Trophoblast cell (in vitro differentiated cells and primary cell): Measurements from ENCODE around the gene FAM131C.
"Not testable (repeated sequence)": the region's sequence is repeated elsewhere in the genome, so short reads cannot be mapped to it uniquely, and the experiment has no call there.

Source experiments
- DNase-seq, 2 donors: peaks; one replicate each; pipeline ENCODE4 v3.0.0-alpha.2; 2016
- H2AFZ ChIP-seq: 2 replicates; pipeline ENCODE4 v1.6.1; 2013; ENCODE audit warnings: low read length, moderate library complexity, mild to moderate bottlenecking; ENCODE audit not compliant: insufficient read depth, poor library complexity
- H2AK5ac ChIP-seq: 2 replicates; pipeline ENCODE4 v1.6.1; 2013; ENCODE audit warnings: mild to moderate bottlenecking, low read length
- H2BK120ac ChIP-seq: 2 replicates; pipeline ENCODE4 v1.6.1; 2013; ENCODE audit warnings: low read length, mild to moderate bottlenecking, moderate library complexity; ENCODE audit not compliant: insufficient read depth, poor library complexity
- H2BK12ac ChIP-seq: 2 replicates; pipeline ENCODE4 v1.6.1; 2013; ENCODE audit warnings: mild to moderate bottlenecking, low read length, moderate library complexity
- H2BK5ac ChIP-seq: 2 replicates; pipeline ENCODE4 v1.6.1; 2013; ENCODE audit warnings: low read length, low read depth, moderate library complexity, mild to moderate bottlenecking; ENCODE audit not compliant: poor library complexity
- H3K14ac ChIP-seq: 2 replicates; pipeline ENCODE4 v1.6.1; 2013; ENCODE audit warnings: mild to moderate bottlenecking, low read length
- H3K18ac ChIP-seq: 2 replicates; pipeline ENCODE4 v1.6.1; 2013; ENCODE audit warnings: mild to moderate bottlenecking, low read length
- H3K23ac ChIP-seq: 2 replicates; pipeline ENCODE4 v1.6.1; 2013; ENCODE audit warnings: low read length
- H3K27ac ChIP-seq: 2 replicates; pipeline ENCODE4 v1.5.1; 2013; ENCODE audit warnings: low read depth, mild to moderate bottlenecking, inconsistent platforms, low read length, moderate library complexity
- H3K27me3 ChIP-seq: 2 replicates; pipeline ENCODE4 v1.6.1; 2013; ENCODE audit warnings: inconsistent platforms, mild to moderate bottlenecking, low read length, moderate library complexity; ENCODE audit not compliant: insufficient read depth
- H3K36me3 ChIP-seq, 2 experiments: 1 replicate in 1 of 2; 2 replicates in 1 of 2; pipeline ENCODE4 v1.6.1; 2013; ENCODE audit warnings: low read length in 2 of 2, mild to moderate bottlenecking in 2 of 2, moderate library complexity in 1 of 2; ENCODE audit not compliant: insufficient read depth in 2 of 2, control insufficient read depth in 1 of 2
- H3K4ac ChIP-seq: 2 replicates; pipeline ENCODE4 v1.6.1; 2013; ENCODE audit warnings: low read depth, mild to moderate bottlenecking, low read length, moderate library complexity
- H3K4me1 ChIP-seq, 2 experiments: 1 replicate in 1 of 2; 2 replicates in 1 of 2; pipeline ENCODE4 v1.6.1; 2013; ENCODE audit warnings: low read length in 2 of 2, mild to moderate bottlenecking in 2 of 2, moderate library complexity in 1 of 2; ENCODE audit not compliant: insufficient read depth in 2 of 2, control insufficient read depth in 1 of 2
- H3K4me2 ChIP-seq: 2 replicates; pipeline ENCODE4 v1.6.1; 2013; ENCODE audit warnings: inconsistent platforms, mild to moderate bottlenecking, low read length, moderate library complexity
- H3K4me3 ChIP-seq: 2 replicates; pipeline ENCODE4 v1.5.1; 2013; ENCODE audit warnings: mild to moderate bottlenecking, low read depth, low read length, inconsistent platforms
- H3K79me1 ChIP-seq: one replicate; pipeline ENCODE4 v1.6.1; 2013; ENCODE audit warnings: low read length
- H3K79me2 ChIP-seq: 2 replicates; pipeline ENCODE4 v1.6.1; 2013; ENCODE audit warnings: low read length, mild to moderate bottlenecking; ENCODE audit not compliant: control insufficient read depth, insufficient read depth, poor library complexity
- H3K9ac ChIP-seq: 2 replicates; pipeline ENCODE4 v1.6.1; 2013; ENCODE audit warnings: mild to moderate bottlenecking, low read length
- H3K9me3 ChIP-seq: 2 replicates; pipeline ENCODE4 v1.6.1; 2013; ENCODE audit warnings: low read depth, mild to moderate bottlenecking, control low read depth, inconsistent platforms, low read length; ENCODE audit not compliant: insufficient read depth
- H4K12ac ChIP-seq: 2 replicates; pipeline ENCODE4 v1.6.1; 2013; ENCODE audit warnings: low read depth, mild to moderate bottlenecking, low read length, moderate library complexity
- H4K8ac ChIP-seq: 2 replicates; pipeline ENCODE4 v1.6.1; 2013; ENCODE audit warnings: low read depth, mild to moderate bottlenecking, low read length, moderate library complexity
- H4K91ac ChIP-seq: one replicate; pipeline ENCODE4 v1.6.1; 2013; ENCODE audit warnings: low read depth, mild to moderate bottlenecking, low read length, moderate library complexity
- WGBS: extraction: QIAGEN DNeasy Blood & Tissue Kit; methylation state at CpG from one replicate; pipeline ENCODE4 v1.1.7; 2013; ENCODE audit warnings: missing lambda C conversion rate; ENCODE audit not compliant: insufficient read length, insufficient coverage; ENCODE audit errors: extremely low coverage; 5-methylcytosine and 5-hydroxymethylcytosine counted together

FAM131C gene

GRCh38 chr1:16062687-16063075 lies 10.8 kb downstream of the FAM131C start:
- not testable (repeated sequence) for H2AK5ac ChIP-seq, H2BK5ac ChIP-seq, H3K36me3 ChIP-seq, H3K79me2 ChIP-seq, H2AFZ ChIP-seq, H2BK120ac ChIP-seq, H3K9ac ChIP-seq, H3K79me1 ChIP-seq, H4K12ac ChIP-seq, H3K27ac ChIP-seq, H3K23ac ChIP-seq, H4K8ac ChIP-seq, H4K91ac ChIP-seq, H3K4me1 ChIP-seq, H3K18ac ChIP-seq, H3K4ac ChIP-seq, H3K4me2 ChIP-seq, H3K4me3 ChIP-seq, DNase-seq, H3K9me3 ChIP-seq, H2BK12ac ChIP-seq, H3K14ac ChIP-seq, H3K27me3 ChIP-seq
- WGBS = no CpG with 5 or more reads among the region's 9 CpGs

DNA sequence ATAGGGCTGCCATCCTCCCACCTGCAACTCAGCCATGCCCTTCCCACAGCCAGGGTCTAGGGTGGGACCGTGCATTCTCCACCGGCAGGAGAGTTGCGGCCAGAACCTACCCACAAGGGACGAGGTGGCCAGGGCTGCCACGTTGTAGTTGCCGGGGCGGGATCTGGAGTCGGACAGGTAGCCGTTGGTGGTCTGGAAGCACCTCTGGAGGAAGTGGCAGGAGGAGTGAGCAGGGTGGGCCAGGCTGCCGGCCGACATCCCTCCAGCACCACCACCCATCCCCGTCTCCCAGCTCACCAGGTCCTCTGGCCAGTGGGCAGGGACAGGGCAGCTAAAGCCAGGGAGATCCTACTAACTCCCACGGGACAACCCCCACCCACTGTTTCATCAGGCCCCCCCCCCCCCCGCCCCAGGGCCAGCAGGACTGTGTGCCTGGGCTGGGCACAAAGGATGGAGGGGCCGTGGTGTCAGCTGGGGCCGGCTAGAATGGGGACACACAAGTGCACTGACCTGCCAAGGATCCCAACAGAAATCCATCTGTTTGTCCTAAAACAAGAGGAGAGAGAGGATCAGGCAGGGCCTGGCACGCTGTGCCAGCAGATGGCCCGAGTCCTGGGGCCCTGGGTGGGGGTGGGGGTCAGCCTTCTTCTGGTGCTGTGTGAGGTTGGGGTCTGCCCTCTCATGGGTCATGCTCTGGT lies 11.3 kb downstream of the FAM131C start:
- not testable (repeated sequence) for DNase-seq

GRCh38 chr1:16061266-16061665 lies 12.2 kb downstream of the FAM131C start:
- H3K79me2 ChIP-seq = no peaks in the 10 kb centered on the region
- H3K4me2 ChIP-seq = no peak overlapping the region
- H3K4me1 ChIP-seq = peaks cover 0 to 8% of the 10 kb centered on the region in 2 experiments
- H3K4me3 ChIP-seq = no peak overlapping the region
- H4K12ac ChIP-seq = no peak overlapping the region
- no peak overlapping the region for H2AK5ac ChIP-seq
- no peak overlapping the region for H2BK120ac ChIP-seq
- H2BK12ac ChIP-seq = no peak overlapping the region
- H2BK5ac ChIP-seq = no peak overlapping the region
- H3K23ac ChIP-seq = no peak overlapping the region
- peak in 1 of 2 donors; percentile 12 for DNase-seq
- no peaks in the 10 kb centered on the region for H3K79me1 ChIP-seq
- H3K9ac ChIP-seq = no peak overlapping the region
- H4K8ac ChIP-seq = no peak overlapping the region
- no peak overlapping the region for H3K14ac ChIP-seq
- H4K91ac ChIP-seq = no peak overlapping the region
- no peaks in the 10 kb centered on the region for H3K9me3 ChIP-seq
- no peak overlapping the region for H2AFZ ChIP-seq
- no peak overlapping the region for H3K18ac ChIP-seq
- no peak overlapping the region for H3K27ac ChIP-seq
- no CpG with 5 or more reads among the region's 3 CpGs for WGBS
- no peak overlapping the region for H3K4ac ChIP-seq
- H3K36me3 ChIP-seq = no peaks in the 10 kb centered on the region
- no peaks in the 10 kb centered on the region for H3K27me3 ChIP-seq

More for the DNA sequence above, 11.3 kb downstream of the FAM131C start:
- H3K18ac ChIP-seq, H3K4me2 ChIP-seq, H4K8ac ChIP-seq, H3K4me1 ChIP-seq, H3K36me3 ChIP-seq, H2BK5ac ChIP-seq, H3K9me3 ChIP-seq, H2AFZ ChIP-seq, H2AK5ac ChIP-seq, H4K12ac ChIP-seq, H3K9ac ChIP-seq, H3K14ac ChIP-seq, H3K23ac ChIP-seq, H3K79me1 ChIP-seq, H3K4me3 ChIP-seq, H2BK120ac ChIP-seq, H3K4ac ChIP-seq, H3K27ac ChIP-seq, H2BK12ac ChIP-seq, H3K79me2 ChIP-seq, H3K27me3 ChIP-seq, H4K91ac ChIP-seq: not testable (repeated sequence)
- no CpG with 5 or more reads among the region's 18 CpGs for WGBS

GRCh38 chr1:16058394-16059120 lies 14.9 kb downstream of the FAM131C start:
- not testable (repeated sequence) for H3K9ac ChIP-seq, H4K91ac ChIP-seq, H3K4ac ChIP-seq, H3K79me2 ChIP-seq, H3K4me1 ChIP-seq, H2BK120ac ChIP-seq, H3K14ac ChIP-seq, H3K4me2 ChIP-seq, H3K4me3 ChIP-seq, H3K27me3 ChIP-seq, DNase-seq, H2AK5ac ChIP-seq, H3K9me3 ChIP-seq, H3K23ac ChIP-seq, H2BK5ac ChIP-seq, H4K12ac ChIP-seq, H3K18ac ChIP-seq, H3K27ac ChIP-seq, H2BK12ac ChIP-seq, H2AFZ ChIP-seq, H3K36me3 ChIP-seq, H4K8ac ChIP-seq, H3K79me1 ChIP-seq
- WGBS = no CpG with 5 or more reads among the region's 20 CpGs
